Activated CD4-positive, alpha-beta T cell treated with anti-CD3 and anti-CD28 coated beads, Interleukin-2, Interleukin-6, amounts not matched to agents 100 ng/mL and 50 ng/mL, durations not matched to agents 16 hours and 8 hours (primary cell): ENCODE data around the gene MRGPRD.

Experiments
- DNase-seq: peaks from one replicate; pipeline ENCODE4 v3.0.0-alpha.2; 2020

Gene MRGPRD

DNA sequence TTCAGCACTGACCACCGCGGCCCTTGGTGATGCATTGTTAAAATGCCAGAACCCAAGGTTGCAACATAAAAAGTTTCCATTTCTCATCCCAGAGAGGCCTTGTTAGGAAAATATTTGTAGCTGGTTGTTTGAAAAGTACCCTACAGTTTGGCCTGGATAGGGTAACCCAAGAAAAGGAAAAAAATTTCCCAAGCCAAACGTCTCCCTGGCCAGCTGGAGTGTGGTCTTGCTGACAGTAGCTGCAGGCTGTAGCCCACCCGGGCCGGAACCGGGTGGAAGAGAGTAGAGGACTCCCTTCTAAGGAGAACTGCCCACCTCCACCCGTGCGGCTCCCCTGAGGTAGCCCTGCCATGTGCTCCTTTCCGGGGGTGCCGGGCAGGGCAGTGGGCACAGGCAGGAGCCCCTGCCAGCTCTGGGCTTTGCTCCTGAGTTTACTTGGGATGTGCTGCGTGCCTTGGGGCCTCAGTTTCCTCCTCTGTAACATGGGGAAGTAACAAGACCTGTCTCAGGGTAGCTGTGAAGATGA lies 38.6 kb downstream of the MRGPRD start:
- DNase-seq = no peak

DNA sequence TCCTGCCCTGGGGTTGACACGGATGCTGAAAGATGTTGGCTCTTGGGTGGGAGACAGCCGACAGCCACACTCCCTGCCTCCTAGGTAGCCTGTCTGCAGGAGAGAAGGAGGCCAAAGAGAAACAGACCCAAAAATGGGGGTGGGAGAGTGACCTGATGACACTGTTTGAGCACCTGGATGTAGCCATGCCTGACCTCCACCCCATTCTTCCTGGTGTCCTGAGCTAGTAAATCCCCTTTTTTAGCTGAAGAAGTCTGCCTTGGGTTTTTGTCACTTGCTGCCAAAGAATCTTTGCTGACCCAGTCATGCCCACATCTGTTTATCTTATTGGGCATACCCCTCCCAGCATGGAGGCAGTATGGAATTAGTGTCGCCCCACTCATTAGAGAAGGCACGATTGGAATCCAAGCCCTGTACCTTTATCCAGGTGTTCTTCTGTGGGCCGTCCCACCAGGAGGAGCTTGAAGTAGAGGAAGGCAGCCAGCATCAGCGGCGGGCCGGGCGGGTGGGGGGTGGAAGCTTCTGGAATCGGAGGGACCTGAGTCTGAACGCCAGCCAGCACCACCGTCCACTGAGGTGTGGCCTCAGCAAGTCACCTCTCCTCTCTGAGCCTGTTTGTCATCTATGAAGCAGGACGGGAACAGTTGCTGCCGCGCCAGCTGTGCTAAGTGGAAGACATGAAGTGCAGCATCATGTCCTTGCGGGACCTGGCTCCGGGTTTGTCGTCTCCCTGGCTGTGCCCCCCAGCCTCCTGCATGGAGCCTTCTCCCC lies 39.3 kb downstream of the MRGPRD start:
- no peak for DNase-seq

DNA sequence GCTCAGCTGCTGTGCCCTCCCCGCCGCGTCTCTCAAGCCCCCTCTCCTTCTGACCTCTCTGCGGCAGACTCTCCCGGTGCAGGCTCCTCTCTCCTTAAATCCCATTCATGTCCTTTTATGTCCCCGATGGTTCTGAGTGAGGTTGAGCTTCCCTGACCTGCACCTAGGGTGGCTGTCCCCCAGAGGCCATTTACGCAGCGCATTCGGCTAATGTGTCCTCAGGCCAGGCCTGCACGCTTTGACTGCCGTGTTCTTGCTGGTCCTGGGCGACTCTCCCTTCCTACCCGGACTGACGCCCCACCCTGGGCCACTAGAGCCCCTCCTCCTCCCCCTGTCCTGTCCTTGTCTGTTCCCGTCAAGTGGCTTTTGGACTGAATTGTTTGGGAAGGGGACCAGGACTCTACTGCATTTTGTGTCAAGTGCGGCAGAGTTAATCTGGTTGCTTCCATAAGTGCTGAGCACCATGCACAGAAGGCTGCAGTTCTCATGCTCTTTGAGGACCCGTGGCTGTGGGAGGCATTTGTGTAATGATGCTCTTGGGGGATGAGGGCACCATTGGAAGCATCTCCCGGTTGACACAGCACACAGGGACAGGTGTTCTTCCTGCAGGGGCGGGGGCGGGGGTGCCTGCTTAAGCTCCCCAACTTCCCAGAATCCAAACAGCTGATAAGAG lies 40.0 kb downstream of the MRGPRD start:
- DNase-seq = no peak

DNA sequence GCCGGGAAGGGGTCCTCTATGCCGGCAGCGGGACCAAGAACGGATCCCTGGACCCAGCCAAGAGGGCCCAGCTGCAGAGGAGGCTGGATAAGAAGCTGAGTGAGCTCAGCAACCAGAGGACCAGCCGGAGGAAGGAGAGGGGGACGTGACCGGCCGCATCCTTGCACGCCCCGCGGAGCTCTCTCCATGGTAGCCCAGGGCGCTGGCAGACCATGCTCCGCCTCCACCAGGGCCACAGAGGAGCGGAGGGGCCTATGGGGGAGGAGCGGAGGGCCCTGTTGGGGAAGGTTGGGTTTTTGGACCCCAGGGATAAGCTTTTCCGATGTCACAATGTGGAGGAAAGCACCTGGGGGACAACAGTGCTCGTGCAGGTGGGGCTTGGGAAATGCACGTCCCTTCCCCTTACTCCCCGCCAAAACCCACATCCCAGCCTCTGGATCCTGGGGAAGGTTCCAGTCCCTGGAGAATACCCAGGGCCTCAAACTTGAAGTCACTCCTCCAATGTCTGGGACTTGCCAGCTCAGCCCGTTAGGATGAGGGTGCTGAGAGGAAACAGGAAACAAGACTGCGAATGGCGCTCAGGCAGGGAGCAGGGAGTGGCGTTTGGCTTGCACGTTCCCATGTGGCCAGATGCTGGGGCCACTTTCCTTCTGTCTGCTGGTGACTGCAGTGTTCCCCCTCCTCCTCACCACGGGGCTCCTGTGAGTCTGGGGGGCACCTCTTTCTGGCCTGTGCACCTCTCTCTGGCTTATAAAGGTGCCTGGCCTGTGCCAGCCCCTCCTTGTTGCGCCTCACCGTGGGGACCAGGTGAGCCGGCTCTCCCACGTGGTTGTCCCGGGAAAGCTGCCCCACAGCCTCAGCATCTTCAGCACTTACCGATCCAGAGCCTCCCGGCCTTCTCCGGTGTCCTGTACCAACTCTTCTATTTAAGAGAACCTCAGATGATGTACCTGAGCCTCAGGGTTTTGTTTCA lies 40.9 kb downstream of the MRGPRD start:
- DNase-seq = no peak

DNA sequence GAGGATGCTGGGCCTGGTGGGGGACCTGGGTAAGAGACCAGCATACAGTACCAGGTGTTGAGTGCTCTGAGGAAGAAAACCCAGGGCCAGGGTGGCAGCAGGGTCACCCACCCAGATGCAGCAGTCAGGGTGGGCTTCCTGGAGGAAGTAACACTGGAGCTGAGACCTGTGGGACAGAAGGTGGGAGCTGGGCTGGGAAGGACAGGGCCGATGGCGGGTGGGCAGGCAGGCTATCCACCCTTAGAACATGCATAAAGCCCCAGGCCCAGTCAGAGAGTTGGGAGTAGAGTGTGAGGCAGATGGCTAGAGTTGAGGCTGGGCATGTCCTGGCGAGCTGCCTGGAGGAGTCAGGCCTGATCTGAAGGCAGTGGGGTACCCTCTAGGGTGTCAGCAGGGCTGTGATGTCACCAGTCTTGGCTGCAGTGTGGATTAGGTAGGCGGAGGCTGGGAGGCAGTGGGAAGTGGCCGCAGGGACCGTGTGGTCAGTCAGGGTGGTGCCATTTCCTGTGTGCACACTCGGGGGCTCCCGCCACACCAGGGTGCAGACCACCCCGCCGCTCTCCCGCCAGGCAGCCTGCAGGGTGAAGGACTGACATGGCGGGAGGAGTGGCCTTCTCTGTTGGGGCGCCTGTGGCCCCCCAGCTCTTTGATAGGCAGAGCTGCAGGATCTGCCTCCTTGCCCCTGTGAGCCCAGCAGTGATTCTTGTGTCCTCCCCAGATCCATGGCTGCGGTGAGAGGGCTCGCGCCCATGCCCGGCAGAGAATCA lies 41.8 kb downstream of the MRGPRD start:
- DNase-seq = no peak

DNA sequence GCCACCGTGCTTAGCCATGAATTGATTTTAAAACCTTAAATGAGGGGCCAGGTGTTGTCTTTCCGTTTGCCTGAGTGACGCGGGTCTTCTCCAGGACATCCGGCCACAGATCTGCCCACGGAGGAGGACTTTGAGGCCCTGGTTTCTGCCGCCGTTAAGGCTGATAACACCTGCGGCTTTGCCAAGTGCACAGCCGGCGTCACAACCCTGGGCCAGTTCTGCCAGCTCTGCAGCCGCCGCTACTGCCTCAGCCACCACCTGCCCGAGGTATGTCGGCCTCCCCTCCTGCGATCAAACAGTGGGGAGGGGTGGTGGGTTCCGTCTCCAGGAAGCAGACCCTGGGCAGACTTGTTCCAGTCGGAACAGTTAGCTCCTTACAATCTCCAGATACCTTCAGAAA lies 42.7 kb downstream of the MRGPRD start:
- no peak for DNase-seq

DNA sequence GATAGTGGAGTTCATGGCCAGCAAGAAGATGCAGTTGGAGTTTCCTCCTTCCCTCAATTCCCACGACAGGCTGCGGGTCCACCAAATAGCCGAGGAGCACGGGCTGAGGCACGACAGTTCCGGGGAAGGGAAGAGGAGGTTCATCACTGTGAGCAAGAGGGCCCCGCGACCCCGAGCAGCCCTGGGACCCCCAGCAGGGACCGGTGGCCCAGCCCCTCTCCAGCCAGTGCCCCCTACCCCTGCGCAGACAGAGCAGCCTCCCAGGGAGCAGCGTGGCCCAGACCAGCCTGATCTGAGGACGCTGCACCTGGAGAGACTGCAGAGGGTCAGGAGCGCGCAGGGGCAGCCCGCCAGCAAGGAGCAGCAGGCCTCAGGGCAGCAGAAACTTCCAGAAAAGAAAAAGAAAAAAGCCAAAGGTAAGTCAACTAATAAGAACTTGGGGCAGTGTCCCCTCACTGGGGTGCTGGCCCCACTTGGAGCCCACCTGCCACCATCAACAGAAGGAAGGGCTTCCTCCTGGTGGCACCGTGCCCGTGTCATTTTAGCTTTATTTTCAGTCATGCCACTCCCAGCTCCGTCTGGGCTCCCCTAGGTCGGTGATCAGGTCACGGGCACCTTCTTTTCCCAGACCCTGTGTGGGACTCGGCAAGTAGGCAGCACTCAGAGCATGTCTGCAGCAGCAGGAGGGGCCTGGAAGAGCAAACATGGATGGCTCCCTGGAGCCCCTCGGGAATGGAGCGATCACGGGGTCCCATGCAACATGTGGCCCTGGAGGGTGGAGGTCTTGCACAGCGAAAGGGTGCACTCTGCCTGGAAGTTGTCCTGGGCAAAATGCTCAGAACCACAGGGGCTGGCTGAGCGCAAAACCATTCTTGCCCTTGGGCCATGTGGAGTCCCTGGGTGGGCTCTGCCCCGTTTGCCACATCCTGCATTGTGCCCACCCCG lies 43.8 kb downstream of the MRGPRD start:
- DNase-seq = no peak

DNA sequence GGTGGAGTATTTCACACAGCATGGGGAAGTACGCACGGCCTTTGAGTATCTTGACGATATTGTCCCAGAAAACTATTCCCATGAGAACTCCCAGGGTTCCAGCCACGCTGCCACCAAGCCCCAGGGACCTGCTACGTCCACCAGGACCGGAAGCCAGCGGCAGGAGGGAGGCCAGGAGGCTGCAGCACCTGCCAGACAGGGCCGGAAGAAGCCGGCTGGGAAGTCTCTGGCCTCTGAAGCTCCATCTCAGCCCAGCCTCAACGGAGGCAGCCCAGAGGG lies 44.5 kb downstream of the MRGPRD start:
- no peak for DNase-seq

DNA sequence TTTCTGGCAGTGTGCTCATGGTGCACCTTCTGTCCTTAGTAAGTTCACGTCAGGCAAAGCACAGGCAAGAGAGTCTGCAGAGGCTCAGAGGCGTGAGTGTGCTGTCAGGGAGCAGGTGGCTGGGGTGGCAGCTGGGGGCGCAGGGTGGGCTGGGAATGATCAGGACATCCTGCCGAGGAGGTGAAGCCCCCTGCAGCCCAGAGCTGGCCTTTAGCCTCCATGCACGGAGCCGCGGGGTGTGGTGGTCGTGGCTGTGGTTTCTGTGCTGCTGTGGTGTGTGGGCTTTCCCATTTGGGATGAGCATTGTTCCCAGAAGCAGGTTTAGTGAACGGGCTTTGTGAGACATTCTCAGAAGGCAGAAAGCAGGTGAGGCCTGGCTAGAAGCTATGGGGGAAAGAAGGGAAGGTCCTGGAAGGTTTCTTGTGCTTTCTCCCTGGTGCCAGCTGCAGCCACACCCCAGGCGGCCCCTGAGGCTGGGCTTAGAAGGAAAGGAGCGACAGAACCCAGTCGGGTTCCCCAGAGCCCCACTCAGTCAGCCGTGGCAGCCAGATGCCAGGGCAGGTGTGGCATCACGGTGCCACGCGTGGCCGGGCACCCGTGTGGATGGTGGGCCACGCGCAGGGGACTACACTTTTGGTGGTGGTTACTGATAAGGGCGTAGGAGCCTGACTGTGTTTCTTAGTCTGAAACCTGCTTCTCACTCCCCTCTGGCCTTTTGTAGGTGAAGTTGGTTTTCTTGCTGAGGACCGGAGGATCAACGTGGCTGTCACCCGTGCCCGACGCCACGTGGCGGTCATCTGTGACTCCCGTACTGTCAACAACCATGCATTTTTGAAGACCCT lies 45.0 kb downstream of the MRGPRD start:
- no peak for DNase-seq

DNA sequence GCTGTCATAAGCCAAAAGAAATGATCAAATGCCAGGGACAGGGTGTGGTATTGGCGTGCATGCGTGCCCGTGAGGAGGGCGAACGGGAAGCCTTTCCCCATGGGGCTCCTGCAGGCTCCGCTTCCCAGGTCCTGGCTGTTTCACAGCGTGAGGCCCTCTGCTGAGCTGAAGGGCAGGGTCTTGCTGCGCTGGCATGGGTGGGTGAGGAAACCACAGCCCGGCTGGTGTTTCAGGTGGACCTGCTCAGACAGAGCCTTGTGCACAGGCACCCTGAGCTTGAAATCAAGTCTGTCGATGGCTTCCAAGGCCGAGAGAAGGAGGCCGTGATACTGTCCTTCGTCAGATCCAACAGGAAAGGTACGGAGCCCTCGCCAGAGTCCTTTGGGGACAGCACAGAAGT lies 45.7 kb downstream of the MRGPRD start:
- no peak for DNase-seq

DNA sequence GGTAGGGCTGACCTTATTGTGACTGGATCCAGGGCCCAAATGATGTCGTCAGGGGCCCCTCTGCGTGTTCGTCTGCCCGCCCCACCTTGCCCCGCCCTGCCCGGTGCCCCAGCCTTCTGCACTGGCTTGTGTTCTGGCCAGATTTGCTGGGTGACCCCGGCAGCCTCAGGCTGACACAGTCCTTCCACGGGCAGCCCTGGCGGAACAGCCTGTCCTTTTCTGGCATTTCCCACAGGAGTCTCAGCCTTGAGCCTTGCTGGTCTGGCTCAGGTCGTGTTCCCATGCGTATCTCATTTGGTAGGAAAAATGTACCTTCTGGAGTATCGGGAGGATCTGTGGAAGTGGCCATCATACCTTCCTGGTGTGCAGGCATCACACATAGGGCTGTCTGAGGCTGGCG lies 46.1 kb downstream of the MRGPRD start:
- no peak for DNase-seq

DNA sequence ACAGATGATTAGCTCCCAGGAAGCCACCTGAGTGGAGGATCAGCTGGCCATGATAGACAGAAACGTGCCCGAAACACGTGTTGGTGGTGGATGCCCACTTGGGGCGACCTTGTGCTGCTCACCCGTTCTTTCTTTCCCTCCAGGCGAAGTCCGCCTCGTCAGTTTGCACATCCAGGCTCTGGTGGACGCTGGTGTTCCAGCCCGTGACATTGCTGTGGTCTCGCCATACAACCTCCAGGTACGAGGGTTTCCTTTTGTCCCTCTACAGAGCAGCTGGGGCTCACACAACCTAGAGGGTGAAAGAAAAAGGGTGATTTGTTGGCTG lies 46.5 kb downstream of the MRGPRD start:
- DNase-seq = no peak

DNA sequence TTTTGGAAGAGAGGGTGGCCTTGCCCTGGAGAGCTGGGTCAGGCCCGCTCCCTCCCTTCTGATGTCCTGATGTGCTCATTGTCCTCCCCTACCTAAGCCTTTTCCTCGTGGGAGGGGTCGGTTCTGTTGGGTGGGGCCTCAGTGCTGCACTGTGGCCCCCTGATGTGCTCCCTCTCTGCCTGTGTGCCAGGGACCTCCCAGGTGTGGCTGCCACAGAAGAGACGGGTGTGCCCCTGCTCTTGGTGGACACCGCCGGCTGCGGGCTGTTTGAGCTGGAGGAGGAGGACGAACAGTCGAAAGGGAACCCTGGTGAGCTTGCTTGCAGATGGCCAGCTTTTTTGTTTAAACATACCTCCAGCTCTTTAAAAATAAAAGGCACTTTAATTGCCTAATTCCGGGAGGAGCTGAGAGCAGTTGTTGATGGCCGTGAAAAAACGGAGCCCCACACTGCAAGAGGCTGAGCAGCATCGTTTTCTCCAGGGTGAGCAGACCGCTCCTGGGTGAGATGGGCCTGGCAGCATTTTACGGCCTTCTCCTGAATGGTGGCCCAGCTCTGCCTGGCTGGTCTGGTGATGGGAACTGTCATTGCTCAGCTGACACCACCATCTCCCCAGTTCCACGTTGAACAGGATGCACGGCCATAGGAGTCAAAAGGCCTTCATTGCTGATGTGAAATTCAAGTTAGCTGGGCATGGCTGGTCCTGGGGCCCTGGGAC lies 47.0 kb downstream of the MRGPRD start:
- no peak for DNase-seq

DNA sequence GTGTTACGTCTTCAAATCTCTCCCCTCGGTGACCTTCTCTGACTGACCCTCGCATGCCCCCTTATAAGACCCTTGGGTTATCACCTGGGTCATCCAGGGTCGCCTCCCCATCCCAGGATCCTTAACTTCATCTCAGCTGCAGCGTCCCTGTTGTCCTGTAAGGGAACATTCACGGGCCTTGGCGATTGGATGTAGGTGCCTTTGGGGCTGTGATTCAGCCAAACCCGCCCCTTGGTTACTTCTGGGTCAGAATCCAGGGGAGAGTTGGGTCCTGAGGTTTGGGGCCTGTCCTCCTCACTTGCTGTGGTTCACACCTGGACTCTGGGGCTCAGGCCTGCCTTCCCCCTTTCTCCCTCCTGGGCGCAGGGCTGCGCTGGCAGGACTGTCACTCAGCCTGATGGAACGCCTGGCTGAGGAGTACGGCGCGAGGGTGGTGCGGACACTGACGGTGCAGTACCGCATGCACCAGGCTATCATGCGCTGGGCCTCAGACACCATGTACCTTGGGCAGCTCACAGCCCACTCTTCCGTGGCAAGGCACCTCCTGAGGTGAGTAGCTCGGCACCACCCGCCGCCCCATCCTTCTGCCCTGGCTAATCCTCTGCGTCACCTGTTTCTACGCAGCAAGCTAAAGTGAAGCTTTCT lies 47.7 kb downstream of the MRGPRD start:
- no peak for DNase-seq

DNA sequence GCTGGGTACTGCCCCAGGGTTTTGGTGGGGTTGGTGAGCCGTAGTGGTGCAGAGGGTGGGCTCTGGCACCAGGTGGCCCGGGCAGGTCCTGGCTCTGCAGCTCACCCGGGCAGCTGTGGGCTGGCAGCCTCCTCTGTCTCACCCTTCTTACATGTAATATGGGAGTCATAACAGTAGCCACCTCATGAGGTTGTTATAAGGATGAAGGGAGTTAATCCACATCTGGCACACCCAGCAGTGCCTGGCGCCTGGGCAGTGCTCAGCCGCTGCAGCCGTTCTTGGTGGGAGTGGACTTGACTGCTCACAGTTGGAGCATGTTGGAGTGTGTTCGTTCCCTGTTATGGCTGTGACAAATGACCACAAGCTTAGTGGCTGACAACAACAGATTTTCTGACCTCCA lies 48.4 kb downstream of the MRGPRD start:
- no peak for DNase-seq

DNA sequence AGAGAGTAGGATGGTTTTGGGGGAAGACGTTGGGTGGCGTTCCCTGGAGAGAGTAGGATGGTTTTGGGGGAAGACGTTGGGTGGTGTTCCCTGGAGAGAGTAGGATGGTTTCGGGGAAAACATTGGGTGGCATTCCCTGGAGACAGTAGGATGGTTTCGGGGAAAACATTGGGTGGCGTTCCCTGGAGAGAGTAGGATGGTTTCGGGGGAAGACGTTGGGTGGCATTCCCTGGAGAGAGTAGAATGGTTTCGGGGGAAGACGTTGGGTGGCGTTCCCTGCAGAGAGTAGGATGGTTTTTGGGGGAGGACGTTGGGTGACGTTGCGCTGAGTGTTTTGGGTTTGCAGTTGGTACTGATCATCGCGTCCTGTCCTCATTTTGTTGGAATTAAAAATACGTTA lies 48.9 kb downstream of the MRGPRD start:
- no peak for DNase-seq

DNA sequence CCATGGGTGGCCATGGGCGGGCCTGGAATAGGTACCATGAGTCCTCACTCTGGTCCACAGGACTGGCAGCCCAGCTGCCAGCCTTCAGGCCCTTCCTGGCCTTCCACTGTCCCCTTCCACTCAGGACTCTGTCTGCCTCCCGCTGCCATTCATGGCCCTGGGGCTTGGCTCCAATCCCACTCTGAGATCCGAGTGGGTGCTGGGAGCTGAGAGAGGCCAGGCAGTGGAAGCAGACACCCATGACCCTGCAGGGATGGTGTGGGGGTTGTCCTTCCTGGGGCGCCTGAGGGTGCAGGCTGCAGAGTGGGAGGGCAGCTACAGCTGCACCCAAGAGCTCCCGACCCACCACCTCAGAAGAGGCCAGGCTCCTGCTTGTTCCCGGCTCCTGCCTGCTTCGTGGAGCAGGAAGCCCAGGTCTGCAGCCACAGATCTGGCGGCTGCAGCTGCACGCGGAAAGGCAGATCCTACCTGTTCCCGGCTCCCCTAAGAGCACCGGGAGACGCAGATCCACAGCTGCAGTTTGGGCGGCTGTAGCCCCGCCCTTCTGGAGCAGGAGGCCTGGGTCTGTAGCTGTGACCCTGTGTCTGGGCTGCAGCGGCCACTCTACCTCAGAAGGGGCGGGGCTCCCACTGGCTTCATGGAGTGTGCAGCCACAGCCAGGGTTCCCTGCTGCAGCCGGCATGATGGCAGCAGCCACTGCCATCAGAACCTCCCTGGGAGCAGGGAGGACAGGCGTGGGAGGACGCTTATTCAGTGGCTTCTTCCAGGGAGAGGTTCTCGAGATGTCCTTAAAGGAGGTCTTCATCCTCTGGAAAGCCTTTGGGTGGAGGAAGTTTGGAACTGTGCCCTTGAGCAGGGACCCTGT lies 49.6 kb downstream of the MRGPRD start:
- DNase-seq = no peak
